ENCODE results near the gene ZC3H4. TPM values are rescaled to one million over a fixed set of nuclear protein-coding genes. Genes with fewer than 3 reads are reported as not detected.
"Not testable (repeated sequence)": the region's sequence is repeated elsewhere in the genome, so short reads cannot be mapped to it uniquely, and the experiment has no call there.

ZC3H4 gene
- total and polyA plus RNA-seq, 2 donors (not counting 1 experiment from before 2014, with no cell fraction given) = 12.7 to 73.7 TPM

- Histone ChIP-seq H3K27ac (ENCODE audit: low read length in 2 of 2) (no peak overlapping the region), H3K4me2 (replicated peaks; ENCODE audit: low read depth, low read length, poor library complexity, severe bottlenecking) (no peak overlapping the region), H3K36me3 (replicated peaks in 1 of 2; ENCODE audit: control extremely low read depth in 1 of 2, control insufficient read depth in 1 of 2, extremely low read depth in 1 of 2, insufficient read depth in 2 of 2, low read length in 1 of 2) (peaks cover 21 to 71% of the 10 kb centered on the region in 2 experiments), H3K9me3 (ENCODE audit: control extremely low read depth in 1 of 3, control insufficient read depth in 2 of 3, insufficient read depth in 1 of 3, low read length in 2 of 3) (no peaks in the 10 kb centered on the region), H3K9ac (ENCODE audit: low read length) (no peak overlapping the region), H3K79me2 (ENCODE audit: control insufficient read depth, insufficient read depth, low read length) (peaks cover 22% of the 10 kb centered on the region), H2AFZ (ENCODE audit: insufficient read depth, low read depth, low read length, poor library complexity, severe bottlenecking) (no peak overlapping the region), H3K4me1 (ENCODE audit: control insufficient read depth in 2 of 2, insufficient read depth in 2 of 2, low read length in 2 of 2) (peaks cover 0 to 9% of the 10 kb centered on the region in 2 donors), H3K27me3 (replicated peaks in 1 of 4; ENCODE audit: control extremely low read depth in 1 of 4, control insufficient read depth in 3 of 4, insufficient read depth in 4 of 4, low read length in 3 of 4) (no peaks in the 10 kb centered on the region), H3K4me3 (ENCODE audit: control extremely low read depth in 1 of 5, extremely low read depth in 1 of 5, insufficient read depth in 1 of 5, low read depth in 2 of 5, low read length in 4 of 5) (no peak overlapping the region), H4K20me1 (ENCODE audit: control insufficient read depth, insufficient read depth, low read length, poor library complexity, severe bottlenecking) (peaks cover 4% of the 10 kb centered on the region)
- no peak for DNase-seq
- Mint-ChIP-seq H3K27ac (no peak overlapping the region), H3K9me3 (ENCODE audit: insufficient read depth) (no peaks in the 10 kb centered on the region), H3K4me1 (peaks cover 5% of the 10 kb centered on the region), H3K27me3 (no peaks in the 10 kb centered on the region), H3K4me3 (no peak overlapping the region)
- TF ChIP-seq, protein P1, sequence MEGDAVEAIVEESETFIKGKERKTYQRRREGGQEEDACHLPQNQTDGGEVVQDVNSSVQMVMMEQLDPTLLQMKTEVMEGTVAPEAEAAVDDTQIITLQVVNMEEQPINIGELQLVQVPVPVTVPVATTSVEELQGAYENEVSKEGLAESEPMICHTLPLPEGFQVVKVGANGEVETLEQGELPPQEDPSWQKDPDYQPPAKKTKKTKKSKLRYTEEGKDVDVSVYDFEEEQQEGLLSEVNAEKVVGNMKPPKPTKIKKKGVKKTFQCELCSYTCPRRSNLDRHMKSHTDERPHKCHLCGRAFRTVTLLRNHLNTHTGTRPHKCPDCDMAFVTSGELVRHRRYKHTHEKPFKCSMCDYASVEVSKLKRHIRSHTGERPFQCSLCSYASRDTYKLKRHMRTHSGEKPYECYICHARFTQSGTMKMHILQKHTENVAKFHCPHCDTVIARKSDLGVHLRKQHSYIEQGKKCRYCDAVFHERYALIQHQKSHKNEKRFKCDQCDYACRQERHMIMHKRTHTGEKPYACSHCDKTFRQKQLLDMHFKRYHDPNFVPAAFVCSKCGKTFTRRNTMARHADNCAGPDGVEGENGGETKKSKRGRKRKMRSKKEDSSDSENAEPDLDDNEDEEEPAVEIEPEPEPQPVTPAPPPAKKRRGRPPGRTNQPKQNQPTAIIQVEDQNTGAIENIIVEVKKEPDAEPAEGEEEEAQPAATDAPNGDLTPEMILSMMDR (IDR thresholded peaks at IDR 0.05) = no peak
- TF ChIP-seq EZH2 (IDR thresholded peaks at IDR 0.05; ENCODE audit: borderline replicate concordance, insufficient read depth, low read depth, low read length, poor library complexity, severe bottlenecking) = no peak
- POLR2A ChIA-PET = no interaction called here
- 97% methylated on average over 5 of the region's 6 CpGs for WGBS (ENCODE audit: insufficient coverage)
- intact Hi-C loops (cut with micrococcal nuclease) = no loop called here
- CTCF ChIA-PET = interaction anchor here (0.5 to 7.3 kb wide), 11 partner anchors 10 to 184 kb away, joined by 3 to 152 read pairs (median 5); partner anchors contain the start of genes SAE1 and ZC3H4
- no peak for ATAC-seq (ENCODE audit: low read depth)
These were observed 32.5 kb downstream of the ZC3H4 start for GRCh38 chr19:47081095-47081494.

DNA sequence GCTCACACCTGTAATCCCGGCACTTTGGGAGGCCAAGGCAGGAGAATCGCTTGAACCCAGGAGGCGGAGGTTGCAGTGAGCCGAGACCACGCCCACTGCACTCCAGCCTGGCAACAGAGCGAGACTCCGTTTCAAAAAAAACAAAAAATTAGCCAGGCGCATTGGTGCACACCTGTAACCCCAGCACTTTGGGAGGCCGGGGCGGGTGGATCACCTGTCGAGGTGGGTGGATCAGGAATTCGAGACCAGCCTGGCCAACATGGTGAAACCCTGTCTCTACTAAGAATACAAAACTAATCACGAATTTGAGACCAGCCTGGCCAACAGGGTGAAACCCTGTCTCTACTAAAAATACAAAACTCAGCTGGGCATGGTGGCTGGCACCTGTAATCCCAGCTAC lies 35.2 kb downstream of the ZC3H4 start:
- not testable (repeated sequence) for H3K4me3 Mint-ChIP-seq; DNase-seq; ATAC-seq (ENCODE audit: low read depth); H3K4me1 Mint-ChIP-seq; H3K27ac Mint-ChIP-seq; H3K27ac ChIP-seq (ENCODE audit: low read length in 2 of 2); H3K4me2 ChIP-seq (replicated peaks; ENCODE audit: low read depth, low read length, poor library complexity, severe bottlenecking); H3K27me3 Mint-ChIP-seq; H3K27me3 ChIP-seq (replicated peaks in 1 of 4; ENCODE audit: control extremely low read depth in 1 of 4, control insufficient read depth in 3 of 4, insufficient read depth in 4 of 4, low read length in 3 of 4); H3K4me3 ChIP-seq (ENCODE audit: control extremely low read depth in 1 of 5, extremely low read depth in 1 of 5, insufficient read depth in 1 of 5, low read depth in 2 of 5, low read length in 4 of 5); H3K9ac ChIP-seq (ENCODE audit: low read length); H2AFZ ChIP-seq (ENCODE audit: insufficient read depth, low read depth, low read length, poor library complexity, severe bottlenecking); H3K9me3 ChIP-seq (ENCODE audit: control extremely low read depth in 1 of 3, control insufficient read depth in 2 of 3, insufficient read depth in 1 of 3, low read length in 2 of 3); H3K9me3 Mint-ChIP-seq (ENCODE audit: insufficient read depth); H3K4me1 ChIP-seq (ENCODE audit: control insufficient read depth in 2 of 2, insufficient read depth in 2 of 2, low read length in 2 of 2)
- Histone ChIP-seq H3K36me3 (replicated peaks in 1 of 2; ENCODE audit: control extremely low read depth in 1 of 2, control insufficient read depth in 1 of 2, extremely low read depth in 1 of 2, insufficient read depth in 2 of 2, low read length in 1 of 2) (peaks cover 10 to 73% of the 10 kb centered on the region in 2 experiments), H3K79me2 (ENCODE audit: control insufficient read depth, insufficient read depth, low read length) (peaks cover 45% of the 10 kb centered on the region), H4K20me1 (ENCODE audit: control insufficient read depth, insufficient read depth, low read length, poor library complexity, severe bottlenecking) (peaks cover 30% of the 10 kb centered on the region)
- CTCF ChIA-PET = interaction anchor here (0.6 to 7.3 kb wide), 15 partner anchors 15 to 333 kb away, joined by 3 to 152 read pairs (median 9); partner anchors contain the start of genes SAE1 and ZC3H4
- intact Hi-C loops (cut with micrococcal nuclease) = loop anchor here (5.0 kb wide), 1 partner anchor 34 kb away; the partner anchor contains the start of gene ZC3H4
- 98% methylated on average over 13 of the region's 13 CpGs for WGBS (ENCODE audit: insufficient coverage)
- POLR2A ChIA-PET = interaction anchor here (0.6 to 1.5 kb wide), 2 partner anchors 34 to 47 kb away, joined by 3 read pairs; no protein-coding TSS in a partner anchor
